Choroid plexus epithelial cell (primary cell): Measurements from ENCODE around the gene HRH2.

Experiments used
- DNase-seq: peaks from one replicate; pipeline ENCODE4 v3.0.0-alpha.2; 2010; ENCODE audit warnings: low read depth
- H3K4me3 ChIP-seq: 2 replicates; pipeline ENCODE4 v1.5.1; 2011; ENCODE audit warnings: low read depth, mild to moderate bottlenecking, control low read depth, low read length, moderate library complexity
- TF ChIP-seq, protein P1 (sequence below): conservative IDR thresholded peaks from 2 replicates; pipeline ENCODE4 v1.5.1; 2011; ENCODE audit warnings: low read depth, mild to moderate bottlenecking, control low read depth, inconsistent platforms, low read length, moderate library complexity

HRH2 gene

DNA sequence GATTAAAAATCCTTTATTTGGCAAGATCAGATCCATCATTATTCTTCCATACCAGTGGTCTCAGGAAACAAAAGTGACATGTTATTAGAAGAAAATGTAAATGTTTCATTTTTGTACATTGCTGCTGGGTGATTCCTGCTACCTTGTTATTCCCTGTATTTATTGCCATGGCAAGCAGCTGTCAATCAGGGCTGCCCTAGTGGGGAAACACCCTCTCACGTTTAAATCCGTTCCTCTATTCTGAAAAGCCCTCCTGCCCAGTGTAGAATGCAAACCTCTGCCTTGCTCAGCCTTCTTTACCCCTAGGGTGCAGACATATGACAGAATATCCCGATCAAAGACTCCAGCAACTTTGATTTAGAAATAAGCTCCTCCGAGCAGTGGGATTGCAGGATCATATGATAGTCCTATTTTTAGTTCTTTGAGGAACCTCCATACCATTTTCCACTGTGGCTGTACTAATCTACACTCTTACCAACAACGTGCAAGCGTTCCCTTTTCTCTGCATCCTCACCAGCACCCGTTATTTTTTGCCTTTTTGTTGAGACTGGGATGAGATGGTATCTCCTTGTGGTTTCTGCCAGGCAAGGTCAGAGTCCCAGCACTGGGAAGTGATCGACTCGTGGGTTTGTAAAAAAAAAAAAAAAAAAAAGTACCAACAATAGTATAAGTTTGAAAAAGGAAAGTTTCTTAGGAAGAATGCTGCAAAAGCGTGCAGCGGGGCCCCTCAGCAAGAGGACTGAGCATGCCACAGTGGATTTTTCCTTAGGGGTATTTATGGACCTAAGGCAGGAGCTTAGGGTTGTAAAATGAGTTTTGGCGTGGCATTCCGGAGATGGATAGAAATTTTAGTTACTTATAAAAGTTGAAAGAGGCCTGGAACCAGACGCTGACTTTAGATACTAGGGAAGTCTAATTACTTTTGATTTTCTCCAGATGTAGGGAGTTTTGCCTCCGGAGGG is 66.7 kb downstream of the HRH2 start:
- TF ChIP-seq, protein P1, sequence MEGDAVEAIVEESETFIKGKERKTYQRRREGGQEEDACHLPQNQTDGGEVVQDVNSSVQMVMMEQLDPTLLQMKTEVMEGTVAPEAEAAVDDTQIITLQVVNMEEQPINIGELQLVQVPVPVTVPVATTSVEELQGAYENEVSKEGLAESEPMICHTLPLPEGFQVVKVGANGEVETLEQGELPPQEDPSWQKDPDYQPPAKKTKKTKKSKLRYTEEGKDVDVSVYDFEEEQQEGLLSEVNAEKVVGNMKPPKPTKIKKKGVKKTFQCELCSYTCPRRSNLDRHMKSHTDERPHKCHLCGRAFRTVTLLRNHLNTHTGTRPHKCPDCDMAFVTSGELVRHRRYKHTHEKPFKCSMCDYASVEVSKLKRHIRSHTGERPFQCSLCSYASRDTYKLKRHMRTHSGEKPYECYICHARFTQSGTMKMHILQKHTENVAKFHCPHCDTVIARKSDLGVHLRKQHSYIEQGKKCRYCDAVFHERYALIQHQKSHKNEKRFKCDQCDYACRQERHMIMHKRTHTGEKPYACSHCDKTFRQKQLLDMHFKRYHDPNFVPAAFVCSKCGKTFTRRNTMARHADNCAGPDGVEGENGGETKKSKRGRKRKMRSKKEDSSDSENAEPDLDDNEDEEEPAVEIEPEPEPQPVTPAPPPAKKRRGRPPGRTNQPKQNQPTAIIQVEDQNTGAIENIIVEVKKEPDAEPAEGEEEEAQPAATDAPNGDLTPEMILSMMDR = no peak
- no peak overlapping the region for H3K4me3 ChIP-seq
- DNase-seq = no peak

DNA sequence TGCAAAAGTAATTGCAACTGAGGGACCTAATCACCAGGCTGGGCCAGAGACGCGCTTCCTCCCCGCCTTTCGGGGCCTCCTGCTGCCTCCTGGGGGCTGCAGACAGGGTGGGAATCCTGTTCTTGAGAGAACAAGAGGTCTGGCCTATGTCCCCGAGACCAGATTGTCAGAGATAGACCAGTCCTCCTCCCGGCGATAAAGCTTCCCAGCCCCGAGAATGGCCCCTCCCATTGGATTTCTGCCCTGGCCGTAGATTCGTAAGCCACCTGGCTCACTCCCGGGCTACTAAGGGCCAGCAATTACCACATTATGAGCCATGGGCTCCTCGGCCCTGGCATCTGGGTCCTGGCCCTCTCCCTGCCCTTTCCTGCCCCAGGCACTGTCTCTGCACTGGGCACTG is 70.4 kb downstream of the HRH2 start:
- no peak overlapping the region for H3K4me3 ChIP-seq
- TF ChIP-seq, protein P1 = no peak

DNA sequence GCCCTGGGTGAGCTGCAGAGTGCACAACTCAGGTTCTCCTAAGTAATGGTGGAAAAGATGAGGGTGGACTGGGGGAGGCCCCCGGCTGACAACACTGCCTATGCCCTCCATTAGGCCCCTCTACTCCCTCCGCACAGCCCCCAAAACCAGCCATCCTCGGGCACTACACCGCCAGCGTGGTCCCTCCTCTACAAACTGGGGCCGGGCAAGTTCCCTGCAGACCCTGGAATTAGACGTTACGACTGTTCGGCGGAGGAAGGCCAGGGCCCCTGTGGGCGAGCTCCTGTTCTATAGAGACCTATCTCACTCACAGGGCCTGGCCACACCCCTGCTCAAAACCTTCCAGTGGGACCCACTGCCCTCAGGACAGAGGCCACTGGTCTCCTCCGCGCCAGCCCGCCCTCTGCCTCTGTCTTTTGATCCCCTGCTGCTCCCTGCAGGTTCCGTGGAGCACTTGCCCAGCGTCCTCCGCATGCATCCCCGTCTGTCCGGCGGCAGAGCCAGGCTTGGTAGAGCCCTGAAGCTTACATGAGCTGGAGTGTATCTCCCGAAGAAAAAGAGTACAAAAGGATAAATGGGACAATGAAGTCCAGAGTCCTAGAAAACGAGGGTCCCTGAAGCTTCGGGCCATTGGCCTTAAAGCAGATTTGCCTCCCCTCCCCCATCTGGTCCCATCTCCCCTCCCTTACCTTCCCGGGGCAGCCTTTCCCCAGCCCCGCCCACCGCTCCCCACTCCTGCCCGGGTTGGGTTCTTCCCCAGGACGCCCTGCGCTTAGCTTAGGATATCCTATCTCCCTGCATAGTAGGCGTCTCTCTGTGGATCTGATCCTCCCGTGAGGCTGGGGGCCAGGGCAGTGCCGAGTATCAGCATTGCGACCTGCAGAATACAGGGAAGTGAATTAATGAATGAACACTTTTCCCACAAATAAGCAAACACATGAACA is 71.3 kb downstream of the HRH2 start:
- H3K4me3 ChIP-seq = no peak overlapping the region
- DNase-seq = peak; percentile 22
- TF ChIP-seq, protein P1 = peak; percentile 10

More for the DNA sequence above, 70.4 kb downstream of the HRH2 start:
- DNase-seq = no peak

DNA sequence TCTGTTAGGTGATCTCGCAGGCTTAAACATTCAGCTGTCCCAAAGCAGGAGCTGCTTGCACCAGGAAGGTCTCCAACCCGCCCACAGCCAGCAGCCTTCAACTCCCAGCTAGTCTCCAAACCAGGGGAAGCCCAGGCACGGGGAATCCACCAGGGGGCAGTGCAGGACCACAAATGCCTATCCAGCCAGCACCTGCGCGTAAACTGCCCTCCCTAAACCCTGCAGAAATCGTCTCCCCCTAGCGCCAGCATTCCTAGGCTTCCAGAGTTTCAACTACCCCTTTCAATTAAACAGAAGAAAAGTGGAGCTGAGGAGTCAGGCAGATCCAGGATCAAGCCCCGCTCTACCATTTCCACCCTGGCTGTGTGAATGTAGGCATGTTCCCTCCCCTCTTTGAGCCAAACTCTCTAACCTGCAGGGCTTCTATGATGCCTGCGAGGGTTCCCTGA is 72.0 kb downstream of the HRH2 start:
- peak; percentile 95 for DNase-seq
- TF ChIP-seq, protein P1 = peak; percentile 95
- H3K4me3 ChIP-seq = no peak overlapping the region

DNA sequence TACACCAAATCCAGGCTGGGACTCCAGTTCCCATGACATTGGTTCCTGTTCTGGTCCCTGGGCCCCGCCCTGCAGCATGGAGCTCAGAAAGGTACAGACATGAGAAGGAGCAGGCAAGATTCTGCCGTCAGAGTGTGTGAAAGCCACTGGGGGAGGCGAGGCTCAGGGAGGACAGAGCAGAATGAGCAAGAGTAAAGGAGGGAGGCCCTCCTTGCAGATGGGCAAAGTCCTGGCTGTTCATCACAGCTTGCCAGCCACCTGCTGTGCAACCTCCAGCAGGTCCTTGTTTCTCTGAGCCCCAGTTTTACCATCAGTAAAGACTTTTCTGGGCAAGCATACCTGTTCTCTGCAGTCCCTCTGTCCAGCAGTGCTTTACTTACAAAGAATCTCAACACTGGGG is 73.3 kb downstream of the HRH2 start:
- TF ChIP-seq, protein P1 = no peak
- H3K4me3 ChIP-seq = no peak overlapping the region
- DNase-seq = no peak

DNA sequence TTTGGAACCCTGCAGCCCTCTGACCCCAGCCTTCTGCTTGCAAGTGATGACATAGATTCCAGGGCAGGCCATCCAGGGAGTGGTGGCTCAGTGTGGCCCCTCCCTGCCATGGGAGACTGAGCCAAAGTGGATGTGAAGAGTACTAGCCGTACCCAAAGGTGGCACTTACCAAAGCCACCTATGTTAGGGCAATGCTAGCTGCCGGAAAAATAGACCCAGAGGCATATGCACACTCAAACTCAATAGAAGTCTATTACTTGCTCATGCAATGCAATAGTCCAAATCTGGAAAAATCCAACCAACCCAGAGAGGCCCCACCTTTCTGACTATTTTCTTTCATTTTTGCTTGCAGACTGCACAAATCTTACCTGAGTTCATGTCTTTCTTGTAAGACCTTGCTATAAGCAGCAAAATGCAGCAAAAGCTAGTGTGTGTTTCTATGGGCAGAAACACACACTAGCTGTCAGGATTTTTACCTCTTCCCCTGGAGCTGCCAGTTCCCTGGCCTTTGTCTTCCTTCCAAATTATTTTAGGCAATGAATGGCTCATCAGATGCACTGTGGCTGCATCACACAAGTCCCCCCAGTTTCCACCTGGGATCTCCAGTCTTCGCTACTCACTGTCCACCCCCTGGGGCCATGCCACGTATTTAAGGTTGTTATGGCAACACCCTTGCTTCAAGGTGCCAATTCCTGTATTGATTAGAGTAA is 74.0 kb downstream of the HRH2 start:
- no peak for DNase-seq
- TF ChIP-seq, protein P1 = no peak
- H3K4me3 ChIP-seq = no peak overlapping the region
